GM18505 (cell line): ENCODE data around the gene LENG1.
A peak's percentile ranks its signal among the peaks of the same experiment; 100 is the strongest.

Experiments used
- ATAC-seq: cut with Tn5 transposase; IDR thresholded peaks from one replicate; pipeline ENCODE4 v1.9.1; 2021; ENCODE audit not compliant: unreplicated experiment
- POLR2A ChIP-seq: IDR thresholded peaks from 4 replicates; pipeline ENCODE4 v1.6.1; 2011; ENCODE audit warnings: borderline replicate concordance; ENCODE audit not compliant: insufficient read depth, insufficient read length; ENCODE audit errors: extremely low read depth

The LENG1 gene

GRCh38 chr19:54114340-54115108 is 45.0 kb downstream of the LENG1 start:
- TF ChIP-seq POLR2A = peak; percentile 54
- ATAC-seq = no peak

DNA sequence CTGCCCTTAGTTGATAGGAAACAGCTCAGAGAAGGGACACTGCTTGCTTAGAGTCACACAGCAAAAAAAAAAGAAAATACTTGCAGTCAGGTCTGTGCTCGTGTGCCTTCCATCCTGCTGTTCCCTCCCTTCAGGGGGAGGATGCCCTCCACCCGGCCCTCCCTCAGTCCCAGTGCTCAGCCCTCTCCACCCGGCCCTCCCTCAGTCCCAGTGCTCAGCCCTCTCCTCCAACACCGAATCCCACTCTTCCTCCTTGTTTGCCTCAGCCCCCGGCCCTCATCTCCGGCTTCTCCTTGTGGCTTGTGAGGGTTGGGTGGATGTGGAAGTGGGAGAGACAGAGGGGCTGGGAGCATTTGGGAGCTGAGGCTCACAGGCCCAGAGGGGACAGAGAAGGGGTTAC is 49.9 kb downstream of the LENG1 start:
- TF ChIP-seq POLR2A = no peak
- ATAC-seq = no peak

DNA sequence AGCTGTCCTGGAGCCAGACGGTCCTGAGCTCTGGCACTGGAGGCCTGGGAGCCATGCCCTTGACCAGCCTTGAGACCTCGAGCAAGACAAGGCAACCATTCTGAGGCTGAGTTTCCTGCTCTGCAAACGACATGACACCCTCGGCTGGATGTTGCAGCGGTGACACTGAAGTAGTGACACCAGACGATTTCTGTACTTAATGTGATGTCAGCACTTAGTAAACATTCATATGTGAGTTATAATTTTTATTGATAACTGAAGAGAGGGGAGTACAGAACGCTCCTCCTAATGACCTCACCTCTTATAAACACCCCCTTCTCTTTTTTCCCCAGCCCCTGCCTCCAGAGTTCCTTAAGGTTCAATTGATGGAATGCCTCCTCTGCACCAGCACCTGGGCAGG is 51.0 kb downstream of the LENG1 start:
- TF ChIP-seq POLR2A = no peak
- ATAC-seq = no peak

- ATAC-seq = no peak
- TF ChIP-seq POLR2A = no peak
Measured at GRCh38 chr19:54107876-54108490, 51.5 kb downstream of the LENG1 start.

GRCh38 chr19:54106716-54107115 is 52.8 kb downstream of the LENG1 start:
- no peak for TF ChIP-seq POLR2A
- no peak for ATAC-seq

DNA sequence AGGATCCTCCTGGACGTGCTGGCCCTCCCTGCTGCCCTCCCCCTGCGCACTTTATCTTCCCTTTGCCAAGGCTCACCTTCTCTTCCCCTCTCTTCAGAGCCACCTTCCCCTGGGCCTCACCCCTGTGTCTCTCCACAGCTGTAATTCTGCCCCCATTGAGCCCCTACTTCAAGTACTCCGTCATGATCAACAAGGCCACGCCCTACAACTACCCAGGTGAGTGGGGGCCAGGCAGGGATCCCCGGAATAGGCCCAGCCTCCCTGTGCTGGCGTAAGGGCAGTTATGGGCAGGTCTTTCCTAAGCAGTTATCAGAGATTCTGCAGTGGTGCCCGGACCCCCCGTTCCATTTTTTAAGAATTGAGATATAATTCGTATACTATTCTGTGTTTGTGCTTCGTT is 53.7 kb downstream of the LENG1 start:
- no peak for ATAC-seq
- TF ChIP-seq POLR2A = no peak
